ENCODE data around the gene CFAP20. TPM values are rescaled to one million over a fixed set of nuclear protein-coding genes. Genes with fewer than 3 reads are reported as not detected.

The CFAP20 gene
- polyA plus RNA-seq, 1 donor from 2014 or later: 210 TPM

- no peak overlapping the region for H2AFZ ChIP-seq (ENCODE audit: low read depth, low read length)
- H3K4me2 ChIP-seq (ENCODE audit: low read length): no peak overlapping the region
- H3K27ac ChIP-seq (ENCODE audit: low read length): no peak overlapping the region
- H3K79me2 ChIP-seq (replicated peaks; ENCODE audit: insufficient read depth, low read length): no peaks in the 10 kb centered on the region
- no peaks in the 10 kb centered on the region for H3K36me3 ChIP-seq (ENCODE audit: insufficient read depth, low read length)
- H4K20me1 ChIP-seq (ENCODE audit: insufficient read depth): no peaks in the 10 kb centered on the region
- no peaks in the 10 kb centered on the region for H3K9me2 ChIP-seq (ENCODE audit: insufficient read depth, low read length)
- no peak overlapping the region for H3K4me3 ChIP-seq (ENCODE audit: low read length)
- H3K27me3 ChIP-seq (ENCODE audit: insufficient read depth, low read depth, low read length): no peaks in the 10 kb centered on the region
- no peaks in the 10 kb centered on the region for H3K9me3 ChIP-seq (ENCODE audit: low read length)
- H3F3A ChIP-seq (ENCODE audit: insufficient read depth, low read length, poor library complexity, severe bottlenecking): no peaks in the 10 kb centered on the region
- no peak for TF ChIP-seq POLR2AphosphoS5 (IDR thresholded peaks at IDR 0.05)
- no peak for TF ChIP-seq RAD21 (conservative IDR thresholded peaks at IDR 0.05)
- TF ChIP-seq SMC3 (conservative IDR thresholded peaks at IDR 0.05; ENCODE audit: poor library complexity): no peak
- TF ChIP-seq CTCF (IDR thresholded peaks at IDR 0.05; ENCODE audit: poor library complexity, severe bottlenecking): no peak
- TF ChIP-seq TAF1 (IDR thresholded peaks at IDR 0.05; ENCODE audit: low read depth): no peak
- TF ChIP-seq MXI1 (conservative IDR thresholded peaks at IDR 0.05; ENCODE audit: poor library complexity, severe bottlenecking): no peak
- no peak for TF ChIP-seq EP300 (conservative IDR thresholded peaks at IDR 0.05; ENCODE audit: poor library complexity, severe bottlenecking)
- TF ChIP-seq EZH2 (IDR thresholded peaks at IDR 0.05; ENCODE audit: borderline replicate concordance, insufficient read depth, low read length, poor library complexity, severe bottlenecking): no peak
- no peak for TF ChIP-seq REST (IDR thresholded peaks at IDR 0.05; ENCODE audit: borderline replicate concordance)
- no peak overlapping the region for H3K9ac ChIP-seq (ENCODE audit: low read length)
Observed at GRCh38 chr16:58086381-58087208, 42.6 kb downstream of the CFAP20 start.

- no peak for TF ChIP-seq EZH2 (IDR thresholded peaks at IDR 0.05; ENCODE audit: borderline replicate concordance, insufficient read depth, low read length, poor library complexity, severe bottlenecking)
- TF ChIP-seq POLR2AphosphoS5 (IDR thresholded peaks at IDR 0.05): no peak
- no peak for TF ChIP-seq EP300 (conservative IDR thresholded peaks at IDR 0.05; ENCODE audit: poor library complexity, severe bottlenecking)
- no peak for TF ChIP-seq MXI1 (conservative IDR thresholded peaks at IDR 0.05; ENCODE audit: poor library complexity, severe bottlenecking)
- no peak for TF ChIP-seq CTCF (IDR thresholded peaks at IDR 0.05; ENCODE audit: poor library complexity, severe bottlenecking)
- no peak for TF ChIP-seq RAD21 (conservative IDR thresholded peaks at IDR 0.05)
- no peak for TF ChIP-seq REST (IDR thresholded peaks at IDR 0.05; ENCODE audit: borderline replicate concordance)
- no peak for TF ChIP-seq TAF1 (IDR thresholded peaks at IDR 0.05; ENCODE audit: low read depth)
- TF ChIP-seq SMC3 (conservative IDR thresholded peaks at IDR 0.05; ENCODE audit: poor library complexity): no peak
- Histone ChIP-seq H3K4me3 (ENCODE audit: low read length) (no peak overlapping the region), H3F3A (ENCODE audit: insufficient read depth, low read length, poor library complexity, severe bottlenecking) (no peaks in the 10 kb centered on the region), H3K9me2 (ENCODE audit: insufficient read depth, low read length) (no peaks in the 10 kb centered on the region), H3K4me2 (ENCODE audit: low read length) (no peak overlapping the region), H3K79me2 (replicated peaks; ENCODE audit: insufficient read depth, low read length) (no peaks in the 10 kb centered on the region), H2AFZ (ENCODE audit: low read depth, low read length) (no peak overlapping the region), H3K27me3 (ENCODE audit: insufficient read depth, low read depth, low read length) (no peaks in the 10 kb centered on the region), H3K36me3 (ENCODE audit: insufficient read depth, low read length) (no peaks in the 10 kb centered on the region), H3K9me3 (ENCODE audit: low read length) (no peaks in the 10 kb centered on the region), H4K20me1 (ENCODE audit: insufficient read depth) (no peaks in the 10 kb centered on the region), H3K9ac (ENCODE audit: low read length) (no peak overlapping the region), H3K27ac (ENCODE audit: low read length) (no peak overlapping the region)
Observed at GRCh38 chr16:58085584-58086251, 43.5 kb downstream of the CFAP20 start.
